HG03196 (cell line): ENCODE data around the gene GDNF.
"Not testable (repeated sequence)": the region's sequence is repeated elsewhere in the genome, so short reads cannot be mapped to it uniquely, and the experiment has no call there.

Experiments
- ATAC-seq: cut with Tn5 transposase; IDR thresholded peaks from one replicate; pipeline ENCODE4 v1.9.1; 2021; ENCODE audit not compliant: unreplicated experiment

GDNF gene

GRCh38 chr5:37823433-37824152, 16.2 kb downstream of the GDNF start:
- ATAC-seq = no peak

- no peak for ATAC-seq
Measured at GRCh38 chr5:37816883-37817282, 23.0 kb downstream of the GDNF start.

- no peak for ATAC-seq
Measured at GRCh38 chr5:37816331-37816730, 23.5 kb downstream of the GDNF start.

- ATAC-seq = no peak
Measured at GRCh38 chr5:37815913-37816312, 23.9 kb downstream of the GDNF start.

- no peak for ATAC-seq
Measured at GRCh38 chr5:37814699-37815098, 25.1 kb downstream of the GDNF start.

GRCh38 chr5:37812365-37812764, 27.5 kb downstream of the GDNF start:
- no peak for ATAC-seq

DNA sequence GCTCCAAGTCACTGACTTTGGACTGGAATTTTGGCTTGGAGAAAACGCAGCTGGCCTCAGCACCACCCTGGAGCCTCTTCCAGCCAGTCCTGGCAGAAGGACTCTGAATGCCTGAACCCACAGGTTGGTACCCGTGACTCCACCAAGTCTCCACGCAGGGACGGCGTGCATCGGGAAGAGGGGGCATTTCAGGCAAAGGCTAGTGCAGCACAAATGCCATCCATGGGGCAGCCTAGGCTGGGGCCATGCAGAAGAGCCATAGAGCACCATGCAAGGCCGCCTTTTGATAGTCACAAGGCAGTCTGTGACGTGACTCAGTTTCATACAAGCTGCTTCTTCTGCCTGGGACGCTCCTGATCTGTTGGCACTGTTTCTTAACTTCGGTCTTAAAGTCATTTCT, 28.0 kb downstream of the GDNF start:
- ATAC-seq = no peak

DNA sequence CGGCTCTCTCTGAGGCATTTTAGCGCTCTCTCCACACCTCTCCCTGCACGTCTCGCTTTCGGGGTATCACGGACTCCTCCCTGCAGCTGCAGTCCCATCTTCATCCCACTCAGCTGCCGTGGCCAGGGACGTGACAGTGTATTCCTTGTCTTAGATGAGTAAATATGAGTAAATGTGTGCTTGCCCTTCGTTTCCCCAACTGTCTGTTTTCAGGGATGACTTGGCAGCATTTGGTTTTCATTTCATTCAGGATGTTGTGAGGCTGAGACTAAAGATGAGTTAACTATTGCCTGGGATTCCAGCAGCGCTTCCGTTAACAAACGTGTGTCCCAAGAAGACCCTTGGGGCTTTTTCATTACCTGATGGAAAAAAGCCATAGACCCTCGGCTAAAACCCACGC, 29.5 kb downstream of the GDNF start:
- no peak for ATAC-seq

DNA sequence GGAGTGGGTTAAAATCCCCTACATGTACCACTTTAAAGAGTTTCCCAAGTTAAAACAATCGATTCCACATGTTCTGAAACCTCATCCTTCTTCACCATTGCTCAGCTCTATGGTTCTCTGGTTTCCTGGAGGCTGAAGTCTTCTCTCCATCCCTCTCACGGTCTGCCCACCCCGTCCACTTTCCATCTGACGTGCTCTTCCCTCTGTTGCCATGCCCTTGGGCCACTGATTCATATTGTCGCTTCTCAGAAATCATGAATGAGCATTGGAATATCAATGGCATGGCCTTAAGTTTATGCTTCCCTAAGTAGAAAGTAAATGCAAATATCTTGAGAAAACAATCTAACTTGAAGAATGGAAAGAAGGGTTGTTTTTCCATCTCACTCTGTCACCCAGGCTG, 30.9 kb downstream of the GDNF start:
- no peak for ATAC-seq

GRCh38 chr5:37807621-37808301, 32.1 kb downstream of the GDNF start:
- no peak for ATAC-seq

DNA sequence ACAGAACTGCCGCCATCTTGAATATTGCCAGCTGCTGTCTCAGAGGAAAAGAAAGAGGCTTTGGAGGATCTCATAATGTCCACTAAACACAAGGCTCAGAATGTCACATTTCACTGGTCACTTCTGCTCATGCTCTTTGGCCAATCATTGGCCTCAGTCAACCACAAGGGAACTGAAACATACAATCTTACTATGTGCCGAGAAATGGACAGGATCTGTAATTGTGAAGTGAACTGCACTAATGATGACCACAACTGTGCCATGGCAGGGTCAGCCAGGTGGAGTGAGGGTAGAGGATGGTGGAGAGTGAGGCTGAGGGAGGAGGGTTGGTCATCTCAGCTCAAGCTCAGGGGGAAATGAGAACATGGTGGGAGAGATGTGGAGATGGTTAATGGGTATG, 32.8 kb downstream of the GDNF start:
- ATAC-seq = no peak

DNA sequence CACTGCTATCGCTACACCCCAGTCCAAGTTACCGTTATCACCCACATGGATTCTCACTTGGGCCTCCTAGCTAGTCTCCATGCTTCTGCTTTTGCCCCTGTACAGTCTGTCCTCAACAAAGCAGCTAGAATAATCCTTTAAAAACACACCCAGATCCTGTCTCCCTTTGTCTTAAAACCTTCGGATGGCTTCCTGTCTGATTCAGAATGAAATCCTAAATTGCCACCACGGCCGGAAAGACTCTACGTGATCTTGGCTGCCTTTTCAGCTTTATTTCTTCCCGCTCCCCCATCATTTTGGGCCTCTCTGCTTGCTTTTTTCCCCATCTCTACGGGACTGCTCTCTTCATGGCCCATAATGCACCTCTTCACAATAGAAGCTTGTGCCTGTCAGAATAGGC, 33.4 kb downstream of the GDNF start:
- no peak for ATAC-seq

- no peak for ATAC-seq
Measured at GRCh38 chr5:37806016-37806415, 33.8 kb downstream of the GDNF start.

- ATAC-seq = no peak
Measured at GRCh38 chr5:37804401-37804800, 35.4 kb downstream of the GDNF start.

DNA sequence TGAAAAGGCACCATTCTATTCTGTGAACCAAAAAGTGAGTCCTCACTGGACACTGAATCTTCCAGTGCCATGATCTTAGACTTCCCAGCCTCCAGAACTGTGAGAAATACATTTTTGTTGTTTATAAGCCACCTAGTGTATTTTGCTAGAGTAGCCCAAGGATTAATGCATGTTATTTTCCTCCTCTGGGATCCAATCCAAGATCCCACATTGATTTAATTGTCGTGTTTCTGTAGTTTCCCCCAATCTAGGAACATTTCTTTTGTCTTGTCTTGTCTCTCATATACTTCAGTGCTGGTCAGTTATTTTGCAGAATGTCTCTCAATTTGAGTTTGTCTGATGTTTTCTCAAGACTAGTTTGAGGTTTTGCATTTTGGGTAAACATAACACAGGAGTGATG, 36.4 kb downstream of the GDNF start:
- ATAC-seq = no peak

DNA sequence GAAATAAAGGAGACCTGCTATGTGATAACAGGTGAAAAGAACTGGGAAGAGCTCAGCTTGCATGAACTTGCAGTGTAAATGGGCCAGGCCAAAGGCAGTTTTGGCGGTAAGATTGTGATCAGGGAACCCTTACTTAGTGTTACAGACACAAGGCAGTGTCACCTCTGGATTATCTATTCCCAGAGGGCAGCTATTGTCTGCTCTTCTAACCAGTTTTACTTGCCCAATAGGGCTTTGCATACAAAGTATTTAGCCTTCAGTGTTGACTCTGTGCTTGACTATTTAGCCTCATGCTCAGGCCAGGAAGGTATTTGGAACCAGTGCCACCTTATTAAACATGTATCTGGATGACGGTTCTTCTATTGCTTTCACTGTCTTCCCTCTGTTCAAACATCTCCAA, 38.3 kb downstream of the GDNF start:
- no peak for ATAC-seq

DNA sequence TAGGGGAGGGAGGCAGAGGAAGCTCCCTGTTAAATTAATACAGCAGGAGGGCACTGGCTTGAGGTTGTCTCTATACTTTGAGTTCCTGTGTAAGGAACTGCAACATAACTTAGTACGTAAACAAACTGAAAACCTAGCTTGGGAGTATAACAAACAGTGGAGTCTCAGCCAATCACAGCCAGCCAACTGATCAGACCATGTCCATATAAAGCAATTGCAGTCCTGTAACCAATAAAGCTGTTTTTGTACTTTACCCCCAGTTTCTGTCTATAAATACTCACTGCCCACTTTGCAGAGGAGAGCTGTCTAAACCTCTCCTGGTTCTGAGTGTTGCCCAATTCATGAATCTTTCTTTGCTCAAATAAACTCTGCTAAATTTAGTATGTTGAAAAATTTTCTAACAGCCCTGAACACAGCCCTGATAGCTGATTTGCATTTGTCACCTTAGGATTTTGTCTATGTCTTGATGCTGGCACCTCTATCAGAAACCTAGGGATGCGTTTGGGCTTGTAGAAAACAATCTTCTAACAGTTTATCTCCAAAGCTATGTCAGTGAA, 39.9 kb downstream of the GDNF start:
- no peak for ATAC-seq

DNA sequence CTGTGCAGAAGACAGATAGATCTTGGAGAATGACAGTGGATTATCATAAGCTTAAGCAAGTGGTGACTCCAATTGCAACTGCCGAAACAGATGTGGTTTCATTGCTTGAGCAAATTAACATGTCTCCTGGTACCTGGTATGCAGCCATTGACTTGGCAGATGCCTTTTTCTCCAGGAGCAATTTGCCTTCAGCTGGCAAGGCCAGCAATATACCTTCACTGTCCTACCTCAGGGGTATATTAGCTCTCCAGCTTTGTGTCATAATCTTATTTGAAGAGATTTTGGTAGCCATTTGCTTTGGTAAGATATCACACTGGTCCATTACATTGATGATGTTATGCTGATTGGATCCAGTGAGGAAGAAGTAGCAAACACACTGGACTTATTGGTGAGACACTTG, 43.4 kb downstream of the GDNF start:
- not testable (repeated sequence) for ATAC-seq

- ATAC-seq = not testable (repeated sequence)
Measured at GRCh38 chr5:37795292-37795691, 44.5 kb downstream of the GDNF start.

- ATAC-seq = no peak
Measured at GRCh38 chr5:37792975-37793631, 46.7 kb downstream of the GDNF start.

DNA sequence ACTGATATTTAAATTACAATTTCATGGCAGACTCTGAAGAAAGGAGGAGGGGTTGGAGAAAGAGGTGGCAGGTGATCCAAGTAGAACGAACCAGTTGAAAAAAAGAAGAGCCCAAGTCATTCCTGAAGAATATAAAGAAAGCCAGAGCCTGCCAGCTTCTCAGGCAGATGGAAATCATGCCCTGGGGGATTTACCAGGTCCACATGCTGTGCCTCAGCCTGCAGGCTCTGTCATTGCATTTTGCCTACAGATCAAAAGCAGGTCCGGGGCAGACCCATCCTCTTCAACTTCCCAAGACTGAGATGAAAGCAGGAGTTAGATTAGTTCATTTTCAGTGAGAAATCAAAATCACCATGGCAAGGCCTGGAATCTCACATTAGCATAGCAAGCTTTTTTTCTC, 48.5 kb downstream of the GDNF start:
- no peak for ATAC-seq

DNA sequence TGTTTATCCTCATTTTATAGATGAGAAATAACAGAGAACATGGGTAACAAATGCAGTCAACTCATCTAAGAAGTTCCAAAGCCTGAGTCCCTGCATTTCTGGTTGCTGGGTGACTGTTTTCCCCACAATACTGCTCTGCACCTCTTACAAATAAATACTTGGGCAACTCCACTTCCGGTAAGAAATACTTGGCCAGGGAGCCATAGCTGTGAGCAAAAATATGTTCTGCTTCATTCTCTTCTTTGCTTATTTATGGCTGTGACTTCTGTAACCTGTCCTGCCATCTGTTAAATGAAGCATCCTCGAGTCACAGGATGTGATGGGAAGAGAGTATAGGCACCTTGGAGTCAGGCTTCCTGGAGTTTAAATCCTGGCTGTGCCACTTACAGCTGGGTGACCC, 49.9 kb downstream of the GDNF start:
- no peak for ATAC-seq
